ENCODE results near the gene DLG2. TPM values are rescaled to one million over a fixed set of nuclear protein-coding genes. Genes with fewer than 3 reads are reported as not detected.

Gene DLG2
- total RNA-seq, 1 experiment from 2014 or later, result 0.20 TPM

GRCh38 chr11:84924154-84924692, 702.9 kb downstream of the DLG2 start:
- in situ Hi-C loops (cut with HindIII; ENCODE audit: low pct_unique_long_range_greater_than_20kb, low sequenced_read_pairs), result no loop called here
- no peak for DNase-seq (ENCODE audit: low read depth)

- DNase-seq (ENCODE audit: low read depth), result no peak
- in situ Hi-C loops (cut with HindIII; ENCODE audit: low pct_unique_long_range_greater_than_20kb, low sequenced_read_pairs), result no loop called here
These were observed 703.7 kb downstream of the DLG2 start for GRCh38 chr11:84923489-84923888.

GRCh38 chr11:84922836-84923235, 704.3 kb downstream of the DLG2 start:
- DNase-seq (ENCODE audit: low read depth), result no peak
- in situ Hi-C loops (cut with HindIII; ENCODE audit: low pct_unique_long_range_greater_than_20kb, low sequenced_read_pairs), result no loop called here

GRCh38 chr11:84922212-84922805, 704.8 kb downstream of the DLG2 start:
- no peak for DNase-seq (ENCODE audit: low read depth)
- in situ Hi-C loops (cut with HindIII; ENCODE audit: low pct_unique_long_range_greater_than_20kb, low sequenced_read_pairs), result no loop called here

GRCh38 chr11:84914511-84914910, 712.6 kb downstream of the DLG2 start:
- in situ Hi-C loops (cut with HindIII; ENCODE audit: low pct_unique_long_range_greater_than_20kb, low sequenced_read_pairs), result no loop called here
- DNase-seq (ENCODE audit: low read depth), result no peak

GRCh38 chr11:84909740-84910139, 717.4 kb downstream of the DLG2 start:
- in situ Hi-C loops (cut with HindIII; ENCODE audit: low pct_unique_long_range_greater_than_20kb, low sequenced_read_pairs), result no loop called here
- no peak for DNase-seq (ENCODE audit: low read depth)

GRCh38 chr11:84906995-84907394, 720.1 kb downstream of the DLG2 start:
- in situ Hi-C loops (cut with HindIII; ENCODE audit: low pct_unique_long_range_greater_than_20kb, low sequenced_read_pairs), result no loop called here
- DNase-seq (ENCODE audit: low read depth), result no peak

- no peak for DNase-seq (ENCODE audit: low read depth)
- in situ Hi-C loops (cut with HindIII; ENCODE audit: low pct_unique_long_range_greater_than_20kb, low sequenced_read_pairs), result no loop called here
These were observed 721.7 kb downstream of the DLG2 start for GRCh38 chr11:84905411-84905810.

GRCh38 chr11:84902445-84902844, 724.7 kb downstream of the DLG2 start:
- in situ Hi-C loops (cut with HindIII; ENCODE audit: low pct_unique_long_range_greater_than_20kb, low sequenced_read_pairs), result no loop called here
- DNase-seq (ENCODE audit: low read depth), result no peak

GRCh38 chr11:84901991-84902390, 725.2 kb downstream of the DLG2 start:
- in situ Hi-C loops (cut with HindIII; ENCODE audit: low pct_unique_long_range_greater_than_20kb, low sequenced_read_pairs), result no loop called here
- no peak for DNase-seq (ENCODE audit: low read depth)

- in situ Hi-C loops (cut with HindIII; ENCODE audit: low pct_unique_long_range_greater_than_20kb, low sequenced_read_pairs), result no loop called here
- DNase-seq (ENCODE audit: low read depth), result no peak
These were observed 727.4 kb downstream of the DLG2 start for GRCh38 chr11:84899740-84900139.

GRCh38 chr11:84899134-84899533, 728.0 kb downstream of the DLG2 start:
- DNase-seq (ENCODE audit: low read depth), result no peak
- in situ Hi-C loops (cut with HindIII; ENCODE audit: low pct_unique_long_range_greater_than_20kb, low sequenced_read_pairs), result no loop called here

- no peak for DNase-seq (ENCODE audit: low read depth)
- in situ Hi-C loops (cut with HindIII; ENCODE audit: low pct_unique_long_range_greater_than_20kb, low sequenced_read_pairs), result no loop called here
These were observed 732.5 kb downstream of the DLG2 start for GRCh38 chr11:84894666-84895065.

GRCh38 chr11:84890676-84891075, 736.5 kb downstream of the DLG2 start:
- DNase-seq (ENCODE audit: low read depth), result no peak
- in situ Hi-C loops (cut with HindIII; ENCODE audit: low pct_unique_long_range_greater_than_20kb, low sequenced_read_pairs), result no loop called here

- in situ Hi-C loops (cut with HindIII; ENCODE audit: low pct_unique_long_range_greater_than_20kb, low sequenced_read_pairs), result no loop called here
- DNase-seq (ENCODE audit: low read depth), result no peak
These were observed 737.6 kb downstream of the DLG2 start for GRCh38 chr11:84889556-84889955.

- in situ Hi-C loops (cut with HindIII; ENCODE audit: low pct_unique_long_range_greater_than_20kb, low sequenced_read_pairs), result no loop called here
- DNase-seq (ENCODE audit: low read depth), result no peak
These were observed 740.0 kb downstream of the DLG2 start for GRCh38 chr11:84887055-84887629.

- in situ Hi-C loops (cut with HindIII; ENCODE audit: low pct_unique_long_range_greater_than_20kb, low sequenced_read_pairs), result no loop called here
- no peak for DNase-seq (ENCODE audit: low read depth)
These were observed 740.8 kb downstream of the DLG2 start for GRCh38 chr11:84886344-84886743.

GRCh38 chr11:84884836-84885235, 742.3 kb downstream of the DLG2 start:
- no peak for DNase-seq (ENCODE audit: low read depth)
- in situ Hi-C loops (cut with HindIII; ENCODE audit: low pct_unique_long_range_greater_than_20kb, low sequenced_read_pairs), result no loop called here

GRCh38 chr11:84882056-84882455, 745.1 kb downstream of the DLG2 start:
- in situ Hi-C loops (cut with HindIII; ENCODE audit: low pct_unique_long_range_greater_than_20kb, low sequenced_read_pairs), result no loop called here
- no peak for DNase-seq (ENCODE audit: low read depth)

- no peak for DNase-seq (ENCODE audit: low read depth)
- in situ Hi-C loops (cut with HindIII; ENCODE audit: low pct_unique_long_range_greater_than_20kb, low sequenced_read_pairs), result no loop called here
These were observed 756.0 kb downstream of the DLG2 start for GRCh38 chr11:84871116-84871515.
